DOHH2 (cell line): ENCODE data around the gene PPEF2.

ENCODE experiments used
- CTCF ChIP-seq: fragments of 200-600 bp; sonication (generic); IDR thresholded peaks from one replicate; pipeline ENCODE4 v1.5.1; 2014; ENCODE audit warnings: antibody characterized with exemption, mild to moderate bottlenecking, low read depth, low read length; ENCODE audit not compliant: poor library complexity, severe bottlenecking
- EZH2phosphoT487 ChIP-seq: fragments of 200-600 bp; sonication (generic); IDR thresholded peaks from 2 replicates; pipeline ENCODE4 v1.6.1; 2017; ENCODE audit warnings: borderline replicate concordance, mild to moderate bottlenecking, antibody characterized with exemption, low read length, moderate library complexity, mixed read lengths

DNA sequence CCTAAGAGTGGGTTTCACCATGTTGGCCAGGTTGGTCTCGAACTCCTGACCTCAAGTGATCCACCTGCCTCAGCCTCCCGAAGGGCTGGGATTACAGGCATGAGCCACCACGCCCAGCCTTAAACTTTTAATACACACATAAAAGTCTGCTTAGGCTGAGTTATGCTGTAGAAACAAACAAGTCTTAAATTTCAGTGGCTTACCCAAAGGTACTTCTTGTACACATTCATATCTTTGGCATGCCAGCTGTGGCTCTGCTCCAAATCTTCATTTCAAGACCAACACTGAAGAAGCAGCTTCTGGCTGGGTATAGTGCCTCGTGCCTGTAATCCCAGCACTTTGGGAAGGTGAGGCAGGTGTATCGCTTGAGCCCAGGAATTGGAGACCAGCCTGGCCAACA lies 80.3 kb downstream of the PPEF2 start:
- TF ChIP-seq CTCF (no peak), EZH2phosphoT487 (no peak)
